Measurements from ENCODE around the gene PTPRQ. TPM values are rescaled to one million over a fixed set of nuclear protein-coding genes. Genes with fewer than 3 reads are reported as not detected.

The PTPRQ gene
- total and polyA plus RNA-seq, 9 of the 15 experiments (the other 6 are each of a cell fraction or from before 2014, with no cell fraction given), result not detected

- Histone ChIP-seq H3K4me2 (ENCODE audit: insufficient read depth, low read length) (no peak overlapping the region), H3K9me1 (ENCODE audit: control insufficient read depth, insufficient read depth, low read length) (no peaks in the 10 kb centered on the region), H3K4me1 (replicated peaks in 1 of 2; ENCODE audit: control insufficient read depth in 2 of 2, insufficient read depth in 2 of 2, low read length in 2 of 2) (no peaks in the 10 kb centered on the region), H3K36me3 (ENCODE audit: control insufficient read depth, insufficient read depth, low read length) (no peaks in the 10 kb centered on the region), H3K79me2 (ENCODE audit: control insufficient read depth, insufficient read depth, low read length) (no peaks in the 10 kb centered on the region), H2AFZ (ENCODE audit: low read depth, low read length) (no peak overlapping the region), H3K27ac (ENCODE audit: extremely low read depth, low read depth, low read length) (no peak overlapping the region), H4K20me1 (replicated peaks; ENCODE audit: control insufficient read depth, insufficient read depth, low read length) (no peaks in the 10 kb centered on the region), H3K9ac (ENCODE audit: insufficient read depth in 1 of 2, low read depth in 2 of 2, low read length in 2 of 2) (no peak overlapping the region), H3K9me3 (replicated peaks; ENCODE audit: control insufficient read depth, insufficient read depth, low read depth, low read length) (no peaks in the 10 kb centered on the region; the same call in 1 of the 2 replicates), H3K4me3 (no peak overlapping the region), H3K27me3 (ENCODE audit: control insufficient read depth in 2 of 2, insufficient read depth in 2 of 2, low read length in 2 of 2) (no peaks in the 10 kb centered on the region)
- DNase-seq (ENCODE audit: extremely low read depth in 1 of 4, low spot score in 3 of 4) (no peak), ATAC-seq (no peak), FAIRE-seq (no peak)
- intact Hi-C loops (cut with micrococcal nuclease), result no loop called here
- no peak for TF ChIP-seq ZNF41 (CRISPR knock-in tag; conservative IDR thresholded peaks at IDR 0.05)
- TF ChIP-seq RNF2 (IDR thresholded peaks at IDR 0.05), result no peak
- no peak for TF ChIP-seq FOXJ3 (CRISPR knock-in tag; IDR thresholded peaks at IDR 0.05)
- no peak for TF ChIP-seq ARID2 (IDR thresholded peaks at IDR 0.05)
- TF ChIP-seq PHF20 (IDR thresholded peaks at IDR 0.05; ENCODE audit: partially characterized antibody), result no peak
- TF ChIP-seq, protein P1, sequence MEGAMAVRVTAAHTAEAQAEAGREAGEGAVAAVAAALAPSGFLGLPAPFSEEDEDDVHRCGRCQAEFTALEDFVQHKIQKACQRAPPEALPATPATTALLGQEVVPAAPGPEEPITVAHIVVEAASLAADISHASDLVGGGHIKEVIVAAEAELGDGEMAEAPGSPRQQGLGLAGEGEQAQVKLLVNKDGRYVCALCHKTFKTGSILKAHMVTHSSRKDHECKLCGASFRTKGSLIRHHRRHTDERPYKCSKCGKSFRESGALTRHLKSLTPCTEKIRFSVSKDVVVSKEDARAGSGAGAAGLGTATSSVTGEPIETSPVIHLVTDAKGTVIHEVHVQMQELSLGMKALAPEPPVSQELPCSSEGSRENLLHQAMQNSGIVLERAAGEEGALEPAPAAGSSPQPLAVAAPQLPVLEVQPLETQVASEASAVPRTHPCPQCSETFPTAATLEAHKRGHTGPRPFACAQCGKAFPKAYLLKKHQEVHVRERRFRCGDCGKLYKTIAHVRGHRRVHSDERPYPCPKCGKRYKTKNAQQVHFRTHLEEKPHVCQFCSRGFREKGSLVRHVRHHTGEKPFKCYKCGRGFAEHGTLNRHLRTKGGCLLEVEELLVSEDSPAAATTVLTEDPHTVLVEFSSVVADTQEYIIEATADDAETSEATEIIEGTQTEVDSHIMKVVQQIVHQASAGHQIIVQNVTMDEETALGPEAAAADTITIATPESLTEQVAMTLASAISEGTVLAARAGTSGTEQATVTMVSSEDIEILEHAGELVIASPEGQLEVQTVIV (CRISPR knock-in tag; IDR thresholded peaks at IDR 0.05; ENCODE audit: borderline replicate concordance), result no peak
- TF ChIP-seq SREBF2 (CRISPR knock-in tag; IDR thresholded peaks at IDR 0.05), result no peak
- no peak for TF ChIP-seq JUNB (CRISPR knock-in tag; conservative IDR thresholded peaks at IDR 0.05)
- TF ChIP-seq ATF7 (IDR thresholded peaks at IDR 0.05), result no peak
- TF ChIP-seq ZC3H8 (IDR thresholded peaks at IDR 0.05), result no peak
- no peak for TF ChIP-seq ZNF124 (CRISPR knock-in tag; IDR thresholded peaks at IDR 0.05)
- no peak for TF ChIP-seq CREB3 (tag; conservative IDR thresholded peaks at IDR 0.05; ENCODE audit: low read depth)
- TF ChIP-seq, protein P2, sequence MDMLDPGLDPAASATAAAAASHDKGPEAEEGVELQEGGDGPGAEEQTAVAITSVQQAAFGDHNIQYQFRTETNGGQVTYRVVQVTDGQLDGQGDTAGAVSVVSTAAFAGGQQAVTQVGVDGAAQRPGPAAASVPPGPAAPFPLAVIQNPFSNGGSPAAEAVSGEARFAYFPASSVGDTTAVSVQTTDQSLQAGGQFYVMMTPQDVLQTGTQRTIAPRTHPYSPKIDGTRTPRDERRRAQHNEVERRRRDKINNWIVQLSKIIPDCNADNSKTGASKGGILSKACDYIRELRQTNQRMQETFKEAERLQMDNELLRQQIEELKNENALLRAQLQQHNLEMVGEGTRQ (CRISPR knock-in tag; IDR thresholded peaks at IDR 0.05), result no peak
- no peak for TF ChIP-seq TGIF2 (CRISPR knock-in tag; IDR thresholded peaks at IDR 0.05)
- TF ChIP-seq PCBP2 (IDR thresholded peaks at IDR 0.05; ENCODE audit: low read depth, low read length, poor library complexity, severe bottlenecking), result no peak
- CTCF ChIA-PET (ENCODE audit: low intra/inter-chr PET ratio), result no interaction called here
- in situ Hi-C loops (cut with MboI), result no loop called here
- no TSS peak for BruUV-seq (replicated peaks)
- 1% methylated on average over 19 of the region's 20 CpGs for WGBS (ENCODE audit: insufficient coverage, low coverage, missing lambda C conversion rate)
- POLR2A ChIA-PET, result no interaction called here
Observed at GRCh38 chr12:80400571-80400991, 43.5 kb upstream of the PTPRQ start.

Measured in K562 (cell line).